ENCODE results near the gene LRRC26. TPM values are rescaled to one million over a fixed set of nuclear protein-coding genes. Genes with fewer than 3 reads are reported as not detected.

Gene LRRC26
- total RNA-seq: not detected in 2 replicates
- not detected for polyA plus RNA-seq (2012)

- DNase-seq (ENCODE audit: low read depth): no peak
These were observed at the start of gene LRRC26 for GRCh38 chr9:137169896-137170358. TSS of gene LRRC26 (minus strand) at chr9:137170051. CDS start at chr9:137169943, 108 bp downstream.

- no peak for DNase-seq (ENCODE audit: low read depth)
These were observed 49.0 kb upstream of the LRRC26 start for GRCh38 chr9:137218754-137219271.

DNA sequence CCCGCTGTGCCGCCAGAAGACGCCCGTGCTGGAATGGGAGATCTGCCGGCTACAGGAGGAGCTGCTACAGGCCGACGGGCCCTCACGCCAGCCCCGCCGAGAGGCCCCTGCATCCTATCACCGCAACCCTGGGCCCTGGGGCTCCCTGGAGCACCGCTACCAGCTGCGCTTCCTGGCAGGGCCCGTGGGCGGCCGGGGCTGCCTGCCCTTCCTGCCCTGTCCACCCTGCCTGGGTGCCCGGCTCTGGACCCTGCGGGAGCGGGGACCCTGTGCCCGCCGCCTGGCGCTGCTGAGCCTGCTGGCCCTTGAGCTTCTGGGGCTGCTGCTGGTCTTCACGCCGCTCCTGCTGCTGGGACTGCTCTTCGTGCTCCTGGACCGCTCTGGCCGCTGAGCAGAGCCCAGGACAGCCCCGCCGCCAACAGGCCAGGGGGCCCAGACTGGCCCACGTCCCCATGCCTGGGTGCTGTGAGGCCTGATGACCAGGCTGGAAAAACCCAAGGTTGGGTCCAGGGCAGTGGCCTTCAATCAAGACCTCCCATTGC lies 48.4 kb upstream of the LRRC26 start:
- DNase-seq (ENCODE audit: low read depth): no peak

DNA sequence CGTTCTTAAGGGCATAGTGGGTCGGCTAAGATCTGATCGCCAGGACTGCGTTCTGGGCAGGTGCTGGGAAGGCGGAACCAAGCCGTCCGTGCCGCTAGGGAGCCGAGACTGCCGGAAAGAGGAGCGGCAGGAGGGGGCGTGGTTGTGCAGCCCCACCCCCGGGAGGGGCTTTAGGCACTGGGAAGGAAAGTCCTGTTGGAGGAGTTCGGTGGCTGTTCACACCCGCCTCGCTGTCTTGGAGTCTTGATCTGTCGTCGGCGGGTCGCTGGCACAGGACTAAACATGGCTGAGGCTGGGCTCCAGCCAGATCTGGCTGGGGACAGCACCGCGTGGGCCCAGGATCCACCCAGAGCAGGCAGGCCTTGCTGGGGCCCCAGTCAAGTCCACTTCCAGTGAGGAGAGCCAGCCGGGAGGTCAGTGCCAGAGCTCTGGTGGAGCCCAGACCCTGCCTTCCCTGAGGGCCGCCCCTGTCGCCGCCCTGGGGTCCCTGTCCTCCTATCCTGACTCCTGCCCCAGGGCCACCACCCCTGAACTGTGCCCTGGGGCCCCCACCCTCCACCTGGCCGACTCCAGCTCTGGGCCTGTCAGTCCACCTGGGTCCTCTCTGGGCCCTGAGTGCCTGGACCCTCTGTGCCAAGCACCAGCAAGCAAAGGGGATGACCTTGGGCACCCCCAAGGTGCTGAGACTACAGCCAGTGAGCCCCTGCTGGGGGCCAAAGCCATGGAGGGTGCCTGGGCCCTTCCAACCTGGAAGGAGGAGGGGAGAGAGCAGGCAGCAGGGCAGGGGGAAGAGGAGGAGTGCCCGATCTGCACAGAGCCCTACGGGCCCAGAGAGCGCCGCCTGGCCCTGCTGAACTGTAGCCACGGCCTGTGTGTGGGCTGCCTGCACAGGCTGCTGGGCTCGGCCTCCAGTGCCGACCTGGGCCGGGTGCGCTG lies 47.7 kb upstream of the LRRC26 start:
- DNase-seq (ENCODE audit: low read depth): no peak

- DNase-seq (ENCODE audit: low read depth): no peak
These were observed 46.5 kb upstream of the LRRC26 start for GRCh38 chr9:137216188-137216965.

- no peak for DNase-seq (ENCODE audit: low read depth)
These were observed 45.5 kb upstream of the LRRC26 start for GRCh38 chr9:137215196-137215986.

GRCh38 chr9:137214620-137215019 lies 44.8 kb upstream of the LRRC26 start:
- no peak for DNase-seq (ENCODE audit: low read depth)

- DNase-seq (ENCODE audit: low read depth): no peak
These were observed 43.6 kb upstream of the LRRC26 start for GRCh38 chr9:137213160-137214060.

- no peak for DNase-seq (ENCODE audit: low read depth)
These were observed 42.7 kb upstream of the LRRC26 start for GRCh38 chr9:137212520-137212919.

DNA sequence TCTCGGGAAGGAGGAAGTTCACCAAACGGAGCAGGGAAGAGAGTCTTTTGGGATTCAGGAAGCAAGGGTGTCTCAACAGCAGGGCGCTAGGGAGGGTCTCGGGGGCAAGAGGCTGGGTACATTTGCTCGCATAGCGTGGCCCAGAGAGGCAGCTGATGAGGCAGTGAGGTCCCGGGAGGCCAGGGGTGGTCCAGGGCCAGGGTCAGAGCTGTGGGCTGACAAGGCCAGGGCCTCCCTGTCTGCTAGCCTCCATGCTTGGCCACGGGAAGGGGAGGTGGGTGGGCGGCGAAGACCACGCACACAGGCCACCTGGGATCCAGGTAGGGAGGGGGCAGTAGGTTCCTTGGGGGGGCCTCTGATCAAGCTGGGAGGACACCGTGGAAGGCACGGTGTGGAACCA lies 41.7 kb upstream of the LRRC26 start:
- no peak for DNase-seq (ENCODE audit: low read depth)

DNA sequence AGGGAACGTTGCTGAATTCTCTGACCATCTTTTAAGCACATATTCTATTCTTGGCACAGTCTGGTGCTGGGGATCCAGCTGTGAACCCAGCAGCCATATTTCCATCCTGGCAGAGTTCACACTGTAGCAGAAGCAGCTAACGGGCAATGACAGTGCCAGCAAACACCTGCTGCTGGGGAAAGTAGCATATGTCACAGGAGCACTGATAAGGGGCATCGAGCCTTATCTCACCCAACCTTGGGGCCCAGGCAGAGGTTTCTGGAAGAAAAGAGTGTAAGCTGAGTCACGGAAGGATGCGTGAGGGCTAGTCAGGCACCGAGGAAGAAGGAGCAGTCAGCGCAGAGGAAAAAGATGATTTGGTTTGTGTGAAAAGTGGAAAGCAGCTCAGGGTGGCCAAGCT lies 36.8 kb upstream of the LRRC26 start:
- DNase-seq (ENCODE audit: low read depth): no peak

- peak; percentile 86 for DNase-seq (ENCODE audit: low read depth)
These were observed 35.5 kb upstream of the LRRC26 start, which contains the start of the genes NDOR1 and TMEM203 for GRCh38 chr9:137205126-137206069. TSS of gene NDOR1 (plus strand) at chr9:137205700. CDS start at chr9:137205778, 78 bp downstream. TSS of gene TMEM203 (minus strand) at chr9:137205648. CDS start at chr9:137205414, 234 bp downstream.

- no peak for DNase-seq (ENCODE audit: low read depth)
These were observed 34.9 kb upstream of the LRRC26 start for GRCh38 chr9:137204731-137205125.

DNA sequence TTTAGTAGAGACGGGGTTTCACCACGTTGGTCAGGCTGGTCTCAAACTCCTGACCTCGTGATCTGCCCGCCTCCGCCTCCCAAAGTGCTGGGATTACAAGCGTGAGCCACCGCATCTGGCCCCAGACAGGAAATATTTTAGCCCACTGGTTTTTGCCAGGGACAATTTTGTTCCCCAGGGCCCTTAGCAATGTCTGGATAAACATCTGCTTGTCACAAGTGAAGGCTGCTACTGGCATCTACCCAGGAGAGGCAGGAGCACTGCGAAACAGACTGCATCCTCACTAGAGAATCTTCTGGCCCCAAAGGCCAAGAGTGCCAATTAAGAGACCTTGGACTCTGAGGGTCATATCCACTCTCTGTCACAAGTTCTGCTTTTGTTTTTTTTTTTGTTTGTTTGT lies 33.1 kb upstream of the LRRC26 start:
- DNase-seq (ENCODE audit: low read depth): no peak

- DNase-seq (ENCODE audit: low read depth): no peak
These were observed 31.5 kb upstream of the LRRC26 start for GRCh38 chr9:137201205-137201868.

GRCh38 chr9:137200311-137201204 lies 30.7 kb upstream of the LRRC26 start, which contains the start of gene TPRN:
TSS of gene TPRN (minus strand) at chr9:137200741. CDS start at chr9:137200711, 30 bp downstream.
- DNase-seq (ENCODE audit: low read depth): peak; percentile 100

Data from myocyte (in vitro differentiated cells).